Prostate gland (tissue), 2 donors: ENCODE results near the gene MRPS14.

Experiments
- POLR2A ChIP-seq: fragments of 450-650 bp; IDR thresholded peaks from one replicate; pipeline ENCODE4 v1.6.1; 2016; ENCODE audit warnings: antibody characterized with exemption, mild to moderate bottlenecking
- POLR2AphosphoS5 ChIP-seq: sonication (generic); formaldehyde crosslinking; IDR thresholded peaks from one replicate; pipeline ENCODE4 v1.6.1; 2017; ENCODE audit warnings: antibody characterized with exemption
- TF ChIP-seq, protein P1 (sequence below), 4 experiments: fragments of 200-600 bp in 2 of 4; fragments of 450-650 bp in 2 of 4; sonication (generic) in 2 of 4; IDR thresholded peaks; 1 replicate in 3 of 4; 2 replicates in 1 of 4; pipeline ENCODE4 v1.5.1; 2016 to 2019; ENCODE audit warnings: antibody characterized with exemption in 4 of 4, mild to moderate bottlenecking in 2 of 4, moderate library complexity in 2 of 4

DNA sequence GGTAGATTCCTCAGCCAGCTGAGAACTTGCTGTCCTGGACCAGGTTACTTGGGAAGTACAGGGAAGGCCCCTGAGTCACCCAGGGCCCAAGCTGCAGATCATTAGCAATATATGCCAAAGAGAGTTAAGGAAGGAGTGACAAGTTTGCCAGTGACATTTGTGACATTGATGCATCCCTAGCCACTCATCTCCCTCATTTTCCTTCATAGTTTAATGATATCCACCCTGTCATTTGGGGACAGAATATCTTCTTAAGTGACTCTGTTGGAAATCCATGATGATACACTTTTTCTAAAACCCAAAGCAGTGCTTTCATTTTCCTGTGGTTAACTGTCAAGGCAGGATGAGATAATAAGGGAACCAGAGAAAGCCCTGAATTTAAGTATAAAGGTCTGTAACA, 47.6 kb upstream of the MRPS14 start:
- TF ChIP-seq, protein P1, sequence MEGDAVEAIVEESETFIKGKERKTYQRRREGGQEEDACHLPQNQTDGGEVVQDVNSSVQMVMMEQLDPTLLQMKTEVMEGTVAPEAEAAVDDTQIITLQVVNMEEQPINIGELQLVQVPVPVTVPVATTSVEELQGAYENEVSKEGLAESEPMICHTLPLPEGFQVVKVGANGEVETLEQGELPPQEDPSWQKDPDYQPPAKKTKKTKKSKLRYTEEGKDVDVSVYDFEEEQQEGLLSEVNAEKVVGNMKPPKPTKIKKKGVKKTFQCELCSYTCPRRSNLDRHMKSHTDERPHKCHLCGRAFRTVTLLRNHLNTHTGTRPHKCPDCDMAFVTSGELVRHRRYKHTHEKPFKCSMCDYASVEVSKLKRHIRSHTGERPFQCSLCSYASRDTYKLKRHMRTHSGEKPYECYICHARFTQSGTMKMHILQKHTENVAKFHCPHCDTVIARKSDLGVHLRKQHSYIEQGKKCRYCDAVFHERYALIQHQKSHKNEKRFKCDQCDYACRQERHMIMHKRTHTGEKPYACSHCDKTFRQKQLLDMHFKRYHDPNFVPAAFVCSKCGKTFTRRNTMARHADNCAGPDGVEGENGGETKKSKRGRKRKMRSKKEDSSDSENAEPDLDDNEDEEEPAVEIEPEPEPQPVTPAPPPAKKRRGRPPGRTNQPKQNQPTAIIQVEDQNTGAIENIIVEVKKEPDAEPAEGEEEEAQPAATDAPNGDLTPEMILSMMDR (IDR thresholded peaks at IDR 0.05): no peak
- TF ChIP-seq POLR2A (no peak), POLR2AphosphoS5 (no peak)
